DOHH2 (cell line): ENCODE measurements around the gene JDP2.

Experiments used
- CTCF ChIP-seq: fragments of 200-600 bp; sonication (generic); IDR thresholded peaks from one replicate; pipeline ENCODE4 v1.5.1; 2014; ENCODE audit warnings: antibody characterized with exemption, mild to moderate bottlenecking, low read depth, low read length; ENCODE audit not compliant: poor library complexity, severe bottlenecking
- EZH2phosphoT487 ChIP-seq: fragments of 200-600 bp; sonication (generic); IDR thresholded peaks from 2 replicates; pipeline ENCODE4 v1.6.1; 2017; ENCODE audit warnings: borderline replicate concordance, mild to moderate bottlenecking, antibody characterized with exemption, low read length, moderate library complexity, mixed read lengths

DNA sequence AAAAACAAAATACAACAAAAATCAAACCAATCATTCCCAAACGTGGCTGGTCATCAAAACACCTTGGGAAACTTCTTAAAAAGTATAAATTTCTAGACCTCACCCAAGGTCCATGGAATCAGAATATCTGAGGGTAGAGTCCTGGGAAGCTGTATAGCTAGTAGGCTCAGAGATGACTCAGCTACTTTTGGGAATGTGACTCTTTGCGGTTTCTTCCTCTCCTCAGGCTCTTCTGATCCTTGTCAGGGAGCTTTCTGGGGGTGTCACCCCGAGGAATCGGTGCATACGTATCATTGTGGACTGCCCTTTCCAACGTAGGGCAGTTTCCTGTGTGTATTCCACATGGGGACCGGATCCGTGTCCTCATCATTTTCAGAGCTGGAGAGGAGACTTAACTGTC, 14.8 kb downstream of the JDP2 start:
- TF ChIP-seq CTCF (no peak), EZH2phosphoT487 (no peak)
